CD4-positive, alpha-beta T cell treated with Interleukin-4 for 4 hours (primary cell): ENCODE measurements around the gene CDC42BPA.
"Not testable (repeated sequence)": the region's sequence is repeated elsewhere in the genome, so short reads cannot be mapped to it uniquely, and the experiment has no call there.

Source experiments
- DNase-seq: peaks from one replicate; pipeline ENCODE4 v3.0.0-alpha.2; 2020

Gene CDC42BPA

DNA sequence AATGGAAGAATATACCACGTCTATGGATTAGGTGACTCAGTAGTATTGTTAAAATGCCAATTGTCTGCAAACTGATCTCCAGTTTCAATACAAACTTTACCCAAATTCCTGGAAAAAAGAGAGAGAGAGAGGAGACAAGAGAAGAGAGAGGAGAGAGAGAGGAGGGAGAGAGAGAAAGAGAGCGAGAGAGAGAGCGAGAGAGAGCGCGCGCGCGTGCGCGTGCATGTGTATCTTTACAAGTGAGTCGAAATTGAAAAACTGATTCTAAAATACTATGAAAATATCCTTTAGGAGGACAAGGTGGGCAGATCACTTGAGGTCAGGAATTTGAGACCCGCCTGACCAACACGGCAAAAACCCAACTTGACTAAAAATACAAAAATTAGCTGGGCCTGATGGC is 65.2 kb downstream of the CDC42BPA start:
- DNase-seq = no peak

DNA sequence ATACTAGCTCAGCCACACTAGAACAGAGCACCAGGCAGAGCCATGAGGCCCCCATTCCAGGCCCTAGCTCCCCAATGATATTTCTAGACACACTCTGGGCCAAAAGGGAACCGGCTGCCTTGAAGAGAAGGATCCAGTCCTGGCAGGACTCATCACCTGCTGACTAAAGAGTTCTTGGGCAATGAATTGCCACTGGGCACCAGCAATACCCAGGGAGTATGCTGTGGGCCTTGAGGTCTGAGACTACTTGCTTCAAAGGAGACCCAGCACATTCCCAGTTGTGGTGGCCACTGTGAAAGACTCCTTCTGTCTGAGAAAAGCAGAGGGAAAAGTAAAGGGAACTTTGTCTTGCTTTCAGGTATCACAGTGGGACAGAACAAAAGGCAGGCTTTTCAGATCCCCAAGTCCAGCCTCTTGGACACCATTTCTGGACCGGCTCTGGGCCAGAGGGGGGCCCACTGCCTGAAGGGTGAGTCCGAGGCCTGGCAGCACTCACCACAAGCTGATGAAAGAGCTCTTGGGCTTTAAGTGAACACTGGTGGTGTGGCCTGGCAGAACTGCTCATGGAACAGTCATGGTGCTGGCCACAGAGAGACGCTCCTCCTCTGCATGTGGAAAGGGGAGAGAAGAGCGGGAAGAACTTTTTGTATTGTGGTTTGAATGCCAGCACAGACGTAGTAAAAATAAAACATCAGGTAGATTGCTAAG is 72.5 kb downstream of the CDC42BPA start:
- DNase-seq = no peak

DNA sequence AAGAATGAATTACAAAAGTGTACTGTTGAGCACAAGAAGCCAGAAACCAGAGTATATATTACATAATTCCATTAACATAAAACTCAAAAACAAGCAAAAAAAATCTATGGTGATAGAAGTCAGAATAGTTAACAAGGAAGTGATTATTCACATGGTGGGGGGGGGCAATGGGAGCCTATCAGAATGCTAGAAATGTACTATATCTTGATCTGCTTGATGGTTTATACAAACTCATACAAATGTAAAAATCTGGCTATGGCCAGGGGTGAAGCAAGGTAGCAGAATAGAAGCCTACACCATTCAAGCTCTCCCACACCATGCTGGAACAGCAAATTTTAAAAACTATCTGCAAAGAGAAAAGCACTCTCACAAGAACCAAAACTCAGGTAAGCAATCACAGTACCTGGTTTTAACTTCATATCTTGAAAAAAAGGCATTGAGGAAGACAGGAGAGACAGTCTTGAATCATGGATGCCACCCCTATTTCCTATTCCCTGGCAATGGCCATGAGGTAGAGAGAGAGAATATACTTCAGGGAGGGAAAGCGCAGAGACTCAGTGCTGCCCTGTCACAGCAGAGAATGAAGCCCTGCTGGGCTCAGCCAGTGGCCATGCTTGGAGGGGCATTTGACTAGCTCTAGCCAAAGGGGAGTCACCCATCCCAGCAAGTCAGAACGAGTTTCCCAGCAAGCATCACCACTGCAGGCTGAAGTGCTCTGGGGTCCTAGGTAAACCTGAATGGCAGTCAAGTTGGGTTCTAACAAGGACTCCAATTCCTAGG is 73.8 kb downstream of the CDC42BPA start:
- DNase-seq = no peak

DNA sequence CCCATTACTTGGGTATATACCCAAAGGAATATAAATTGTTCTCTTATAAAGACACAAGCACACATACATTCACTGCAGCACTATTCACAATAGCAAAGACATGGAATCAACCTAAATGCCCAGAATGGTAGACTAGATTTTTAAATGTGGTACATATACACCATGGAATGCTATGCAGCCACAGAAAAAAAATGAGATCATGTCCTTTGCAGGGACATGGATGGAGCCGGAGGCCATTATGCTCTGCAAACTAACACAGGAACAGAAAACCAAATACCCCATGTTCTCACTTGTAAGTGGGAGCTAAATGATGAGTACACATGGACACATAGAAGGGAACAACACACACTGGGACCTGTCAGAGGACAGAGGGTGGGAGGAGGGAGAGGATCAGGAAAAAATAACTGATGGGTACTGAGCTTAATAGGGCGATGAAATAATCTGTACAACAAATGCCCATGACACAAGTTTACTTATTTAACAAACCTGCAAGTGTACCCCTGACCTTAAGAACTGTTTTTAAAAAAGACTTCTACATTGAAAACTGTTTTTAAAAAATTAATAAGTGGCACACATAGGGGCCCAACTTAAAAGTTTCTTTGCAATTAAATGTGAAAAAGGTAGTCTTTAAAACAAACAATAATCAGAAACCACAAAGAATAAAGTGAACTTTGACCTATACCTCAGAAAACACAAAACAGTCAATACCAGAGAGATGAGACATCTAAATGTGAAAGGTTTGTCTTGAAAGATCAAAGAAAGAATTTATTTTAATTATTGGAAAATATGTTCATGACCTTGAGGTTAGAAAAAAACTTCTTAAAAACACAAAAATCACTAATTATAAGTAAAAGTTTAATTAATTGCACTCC is 75.2 kb downstream of the CDC42BPA start:
- no peak for DNase-seq

DNA sequence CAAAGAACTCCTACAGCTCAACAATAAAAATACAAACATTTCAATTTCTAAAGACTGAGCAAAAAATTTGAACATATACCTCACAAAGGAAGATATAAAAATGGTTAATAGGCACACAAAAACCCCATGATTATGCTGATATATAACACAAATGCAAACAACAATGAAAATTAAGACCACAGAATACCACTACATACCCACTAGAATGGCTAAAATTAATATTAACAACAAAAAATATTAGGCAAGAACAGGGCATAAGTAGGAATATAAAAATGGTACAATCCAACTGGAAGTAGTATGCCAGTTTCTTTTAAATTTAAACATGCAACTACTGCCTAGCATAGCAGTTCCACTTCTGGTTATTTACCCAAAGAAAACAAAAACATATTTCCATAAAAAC is 77.3 kb downstream of the CDC42BPA start:
- DNase-seq = no peak

DNA sequence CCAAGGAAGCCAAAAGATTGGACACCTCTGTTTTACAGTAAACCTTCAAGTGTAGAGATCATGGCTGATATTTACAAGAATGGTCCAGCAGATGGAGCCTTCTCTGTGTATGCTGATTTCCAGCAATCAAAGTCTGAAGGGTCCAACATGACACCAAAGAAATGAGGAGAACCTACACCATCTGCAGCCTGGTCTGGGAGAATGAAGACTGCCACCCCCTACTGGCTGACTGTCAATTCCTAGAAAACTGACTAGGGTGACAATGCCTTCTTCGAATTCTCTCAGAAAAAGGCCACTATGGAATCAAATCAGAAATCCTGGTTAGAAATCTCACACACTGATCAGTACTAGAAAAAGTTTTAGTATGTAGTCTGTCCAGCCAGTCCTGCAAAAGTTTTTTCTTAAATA is 83.3 kb downstream of the CDC42BPA start:
- no peak for DNase-seq

DNA sequence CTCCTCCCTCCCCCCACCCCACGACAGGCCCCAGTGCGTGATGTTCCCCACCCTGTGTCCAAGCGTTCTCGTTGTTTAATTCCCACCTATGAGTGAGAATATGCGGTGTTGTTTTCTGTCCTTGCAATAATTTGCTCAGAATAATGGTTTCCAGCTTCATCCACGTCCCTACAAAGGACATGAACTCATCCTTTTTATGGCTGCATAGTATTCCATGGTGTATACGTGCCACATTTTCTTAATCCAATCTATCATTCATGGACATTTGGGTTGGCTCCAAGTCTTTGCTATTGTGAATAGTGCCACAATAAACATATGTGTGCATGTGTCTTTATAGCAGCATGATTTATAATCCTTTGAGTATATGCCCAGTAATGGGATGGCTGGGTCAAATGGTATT is 87.2 kb downstream of the CDC42BPA start:
- DNase-seq = not testable (repeated sequence)

DNA sequence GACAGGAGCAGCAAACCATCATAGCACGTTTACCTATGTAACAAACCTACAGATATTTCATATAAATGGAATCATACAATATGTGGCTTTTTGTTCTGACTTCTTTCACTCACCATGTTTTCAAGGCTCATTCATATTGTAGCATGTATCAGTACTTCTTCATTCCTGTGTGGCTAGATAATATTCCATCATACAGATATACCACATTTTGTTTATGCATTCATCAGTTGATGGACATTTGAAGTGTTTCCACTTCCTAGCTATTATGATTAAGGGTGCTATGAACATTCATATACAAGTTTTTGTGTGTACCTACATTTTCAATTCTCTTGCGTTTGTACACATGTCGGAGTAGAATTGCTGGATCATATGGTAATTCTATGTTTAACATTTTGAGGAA is 90.1 kb downstream of the CDC42BPA start:
- DNase-seq = no peak

DNA sequence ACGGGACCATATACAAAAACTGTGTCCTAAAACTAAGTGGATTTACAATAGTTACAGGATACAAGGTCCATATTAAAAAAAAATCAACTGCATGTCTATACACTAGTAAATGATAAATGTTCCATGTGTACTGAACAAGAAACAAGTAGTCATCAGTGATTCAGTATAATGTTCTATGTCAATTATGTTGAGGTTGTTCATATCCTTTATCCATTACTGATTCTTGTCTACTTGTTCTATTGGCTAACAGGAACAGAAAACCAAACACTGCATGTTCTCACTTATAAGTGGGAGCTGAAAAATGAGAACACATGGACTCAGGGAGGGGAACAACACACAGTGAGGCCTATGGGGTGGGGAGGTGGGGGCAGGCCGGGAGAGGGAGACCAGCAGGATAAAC is 90.5 kb downstream of the CDC42BPA start:
- DNase-seq = no peak

DNA sequence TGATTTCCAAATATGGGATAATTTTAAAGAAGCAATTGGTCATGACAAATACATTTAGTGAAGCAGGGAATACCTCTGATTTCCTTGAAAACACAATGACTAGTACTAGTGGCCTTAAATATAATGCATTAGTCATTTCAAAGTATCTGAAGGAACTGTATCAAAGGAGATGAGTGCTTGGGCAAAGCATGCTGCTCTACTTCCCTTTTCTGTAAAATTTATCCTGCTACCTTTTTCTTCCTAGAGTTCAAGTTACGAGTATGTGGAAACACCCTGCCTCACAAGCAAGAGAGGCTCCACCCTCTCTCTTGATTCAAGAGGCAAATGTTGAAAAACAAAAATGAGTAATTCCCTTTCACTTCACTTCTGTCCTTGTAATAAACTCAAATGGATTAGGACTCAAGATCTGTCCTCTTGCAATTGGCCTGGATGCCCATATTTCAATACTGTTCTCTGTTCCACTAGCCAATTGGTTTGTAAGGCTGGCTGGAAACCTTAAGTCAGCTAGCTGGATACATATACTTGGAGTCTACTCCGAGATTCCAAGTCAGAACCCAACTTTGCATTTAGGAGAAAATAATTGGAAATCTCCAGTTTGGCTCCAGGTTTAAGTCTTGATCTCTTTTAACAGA is 92.5 kb downstream of the CDC42BPA start:
- DNase-seq = no peak

DNA sequence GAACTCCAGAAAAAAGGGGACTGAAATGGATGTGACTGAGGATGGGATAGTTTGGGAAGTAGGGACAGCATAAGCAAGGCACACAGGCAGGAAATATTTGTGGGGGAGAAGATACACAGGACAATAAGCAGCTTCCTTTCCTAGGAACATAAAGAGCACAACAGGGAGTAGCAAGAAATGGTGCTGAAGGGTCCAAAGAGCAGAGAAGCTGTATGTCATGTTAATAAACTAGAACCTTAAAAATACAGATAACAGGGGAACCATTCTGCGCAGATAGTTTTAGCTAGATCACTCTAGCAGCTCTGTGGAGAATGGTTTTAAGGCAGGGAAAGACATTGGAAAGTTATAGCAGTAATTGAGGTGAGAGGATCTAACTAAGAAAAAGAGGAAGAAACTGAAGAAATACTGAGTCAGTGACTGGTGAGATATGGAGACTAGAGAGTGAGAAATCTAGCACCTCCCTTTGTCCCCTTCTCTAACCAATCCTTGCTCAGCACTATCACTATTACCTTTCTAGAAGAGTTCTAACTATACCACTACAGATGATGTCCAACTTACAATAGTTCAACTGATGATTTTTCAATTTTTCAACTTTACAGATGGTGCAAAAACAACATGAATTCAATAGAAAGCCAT is 95.0 kb downstream of the CDC42BPA start:
- no peak for DNase-seq

DNA sequence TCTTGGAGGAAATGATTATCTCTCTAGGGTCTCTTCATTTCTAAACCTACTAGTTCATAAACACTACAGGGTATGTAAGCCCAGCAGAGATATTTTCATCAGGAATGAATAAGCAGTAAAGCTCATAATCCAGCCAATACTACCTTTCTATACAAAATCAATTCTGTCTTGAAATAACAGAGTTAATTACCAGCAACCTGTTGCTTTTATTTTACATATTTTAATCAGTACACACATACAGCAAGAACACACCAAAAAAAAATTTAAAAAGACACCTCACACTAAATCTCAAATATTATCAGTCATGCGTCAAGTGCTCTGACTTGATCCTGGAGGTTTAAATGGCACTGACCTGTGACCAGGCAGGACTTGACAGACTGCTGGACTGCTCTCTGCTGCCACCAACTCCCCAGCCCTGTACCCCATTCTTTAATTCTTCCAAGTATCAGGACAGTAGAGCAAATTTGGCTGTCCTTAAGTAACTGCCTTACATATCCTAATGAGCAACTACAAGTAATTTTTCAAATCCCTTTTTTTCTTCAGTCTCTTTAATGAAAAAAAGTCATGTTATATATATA is 98.5 kb downstream of the CDC42BPA start:
- DNase-seq = no peak

DNA sequence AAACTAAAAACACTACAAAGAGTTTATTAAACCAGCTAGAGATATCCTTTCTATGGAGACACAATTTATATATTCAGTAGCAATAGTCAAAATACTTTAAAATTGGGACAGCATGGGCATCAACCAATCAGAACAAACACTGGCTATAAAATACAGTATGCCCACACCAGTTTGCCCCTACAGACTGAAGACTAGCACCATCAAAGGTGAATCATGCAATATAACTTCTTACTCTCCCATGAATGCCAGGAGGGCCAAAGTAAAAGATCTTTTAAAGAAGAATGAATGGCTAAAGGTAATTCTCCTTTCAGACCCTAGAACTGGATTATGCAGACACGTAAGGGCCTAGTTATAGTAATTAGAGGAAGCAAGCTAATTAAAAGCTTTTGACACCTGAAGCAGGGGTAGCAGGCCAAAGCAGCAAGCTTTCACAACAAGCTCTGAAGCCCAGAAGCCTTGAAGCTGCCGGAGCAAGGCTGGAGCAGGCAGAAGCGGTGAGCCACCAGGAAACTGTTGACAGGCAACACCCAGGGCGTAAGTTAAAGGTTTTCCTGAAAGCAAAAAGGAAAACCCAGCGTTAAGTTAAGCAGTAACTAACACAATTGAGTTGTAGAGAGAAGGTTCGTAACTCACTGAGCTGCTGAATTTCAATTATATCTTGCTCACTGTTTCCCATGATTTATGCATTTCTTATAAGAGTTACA is 99.3 kb downstream of the CDC42BPA start:
- no peak for DNase-seq

DNA sequence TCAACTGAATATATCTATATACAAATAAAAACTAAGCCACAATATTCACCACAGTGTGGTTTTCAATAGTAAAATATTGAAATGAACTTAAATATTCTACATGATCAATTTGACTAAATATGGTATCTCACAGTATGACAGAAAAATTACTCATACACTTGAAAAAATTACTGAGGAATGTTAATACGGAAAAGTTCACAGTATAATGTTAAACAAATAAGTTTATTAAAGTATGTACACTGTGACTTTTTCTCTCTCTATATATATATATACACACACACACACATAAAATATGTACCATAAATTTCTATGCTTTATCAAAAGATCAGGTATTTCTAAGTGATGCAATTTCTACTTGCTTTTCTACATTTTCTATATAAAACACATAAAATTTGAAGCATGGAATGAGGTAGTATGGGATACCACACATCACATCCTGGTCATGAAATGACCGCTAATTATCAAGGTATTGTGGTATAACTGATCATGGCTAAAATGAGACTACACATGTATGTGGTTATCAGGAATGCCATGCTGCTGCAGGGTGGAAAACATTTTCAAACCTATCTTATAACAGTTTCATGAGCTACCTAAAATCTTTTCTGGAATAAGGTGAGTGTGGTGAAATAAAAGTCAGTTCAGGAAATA is 102.3 kb downstream of the CDC42BPA start:
- DNase-seq = no peak

DNA sequence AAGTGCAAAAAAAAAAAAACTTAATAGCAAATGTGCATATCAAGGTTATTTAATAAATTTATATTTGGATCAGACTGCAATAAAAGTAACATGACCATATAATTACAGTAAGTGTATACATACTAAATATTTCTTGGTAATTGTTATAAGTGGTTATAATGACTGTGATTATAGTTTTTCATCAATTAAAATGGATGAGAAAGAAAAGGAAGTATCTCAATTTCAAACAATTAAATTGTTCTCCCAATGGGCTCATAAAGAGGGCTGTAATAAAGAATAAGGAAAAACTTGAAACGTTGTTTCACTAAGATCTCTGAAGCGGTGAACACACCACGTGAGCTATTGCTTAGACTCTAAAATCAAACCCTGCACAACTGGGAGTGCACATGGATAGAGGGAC is 104.1 kb downstream of the CDC42BPA start:
- no peak for DNase-seq

DNA sequence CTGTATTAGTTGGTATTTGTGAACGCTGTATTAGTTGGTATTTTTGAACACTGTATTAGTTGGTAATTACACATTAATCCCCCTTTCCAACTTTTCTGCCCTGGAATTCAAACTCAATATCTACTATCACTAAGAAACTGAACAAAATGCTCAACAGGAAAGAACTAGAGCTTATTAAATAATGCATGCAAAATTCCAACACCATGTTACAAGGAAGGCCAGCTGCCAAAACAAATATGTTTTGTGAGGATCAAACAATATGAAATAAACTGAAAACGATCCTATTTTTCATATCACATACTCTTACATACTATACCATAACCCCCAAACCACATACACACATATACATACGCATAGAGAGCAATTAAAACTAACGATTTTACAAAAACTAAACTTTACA is 104.9 kb downstream of the CDC42BPA start:
- no peak for DNase-seq

DNA sequence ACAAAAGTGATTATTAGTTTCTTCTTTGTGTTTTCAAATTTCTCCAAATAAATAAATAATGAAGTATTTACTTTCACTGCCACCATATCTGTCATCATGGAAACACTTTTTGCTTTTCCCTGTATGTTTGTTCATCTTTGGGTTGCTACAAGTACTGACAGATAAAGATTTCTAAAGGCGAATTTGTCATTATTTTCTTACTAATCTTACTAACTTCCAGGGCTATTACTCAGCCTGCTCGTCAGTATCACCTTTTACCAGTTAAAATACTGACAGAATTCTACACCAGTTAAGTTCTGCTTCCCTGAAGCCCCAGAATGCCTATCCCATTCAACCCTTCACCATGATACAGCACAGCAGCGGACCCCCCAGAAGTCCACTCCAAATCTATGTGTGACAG is 106.1 kb downstream of the CDC42BPA start:
- no peak for DNase-seq

DNA sequence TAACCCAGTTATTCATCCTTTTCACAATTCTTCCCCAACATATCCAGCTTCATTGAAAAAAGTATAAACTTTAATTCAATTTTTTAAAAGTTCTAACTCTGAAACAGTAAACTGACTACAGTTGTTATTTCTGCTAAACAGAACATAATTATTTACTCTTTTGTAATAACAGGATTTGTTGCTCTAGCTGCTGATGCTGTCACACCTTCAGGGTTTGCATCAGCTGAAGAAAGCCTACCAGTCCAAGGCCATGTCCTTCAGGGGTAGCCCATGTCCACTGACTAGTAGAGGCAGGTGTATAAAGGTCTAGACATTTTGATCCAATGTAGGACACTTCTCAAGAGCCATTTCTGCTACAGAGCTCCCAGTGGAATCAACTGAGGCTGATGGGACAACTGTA is 107.7 kb downstream of the CDC42BPA start:
- no peak for DNase-seq

DNA sequence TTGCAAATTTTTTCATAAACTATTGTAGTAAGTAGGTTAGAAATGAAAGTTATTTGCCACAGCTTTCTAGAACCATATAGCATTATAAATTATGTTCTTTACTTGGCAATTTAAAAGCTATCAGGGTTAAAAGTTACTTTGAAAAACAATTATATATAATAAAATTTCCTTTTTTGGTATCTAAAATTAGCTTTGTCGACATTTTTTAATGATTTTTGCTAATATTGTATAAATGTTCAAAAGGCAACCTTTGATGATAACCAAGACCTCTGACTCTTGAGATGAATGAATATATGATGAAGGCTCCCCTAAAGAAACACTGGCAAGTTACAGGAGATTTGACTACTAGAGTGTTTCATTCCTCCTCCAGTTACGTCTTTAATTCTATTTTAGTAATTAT is 121.2 kb downstream of the CDC42BPA start:
- DNase-seq = no peak

DNA sequence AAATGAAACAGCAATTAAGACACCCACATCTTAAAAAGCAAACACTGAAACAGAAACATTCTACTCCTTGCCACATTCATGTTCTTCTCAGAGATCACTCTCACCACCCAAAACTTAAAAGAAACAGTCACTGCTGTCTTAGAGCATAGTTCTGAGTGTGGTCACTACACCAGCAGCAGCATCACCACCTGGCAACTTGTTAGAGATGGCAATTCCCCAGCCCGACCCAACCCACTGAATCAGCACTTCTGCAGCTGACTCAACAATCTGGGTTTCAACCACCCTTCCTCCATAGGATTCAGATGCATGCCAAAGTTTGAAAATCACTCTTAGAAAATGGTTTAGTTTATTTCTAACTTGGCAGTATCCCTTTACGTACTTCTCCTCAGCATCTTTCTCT is 126.1 kb downstream of the CDC42BPA start:
- no peak for DNase-seq

DNA sequence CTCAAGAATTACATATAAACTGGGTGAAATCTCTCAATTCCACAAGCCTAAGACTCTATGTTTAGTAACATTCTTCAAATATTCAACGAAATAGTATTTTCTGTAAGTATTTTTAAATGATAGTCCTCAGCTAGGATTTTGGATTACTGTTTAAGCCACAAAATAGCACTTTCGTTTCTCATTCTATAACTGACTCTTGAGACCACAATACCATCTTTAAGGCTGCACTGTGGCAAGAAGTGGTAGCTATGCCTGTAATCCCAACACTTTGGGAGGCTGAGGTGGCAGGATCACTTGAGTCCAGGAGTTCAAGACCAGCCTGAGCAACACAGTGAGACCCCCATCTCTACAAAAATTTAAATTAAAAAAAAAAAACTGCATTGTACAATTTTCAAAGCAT is 126.7 kb downstream of the CDC42BPA start:
- no peak for DNase-seq
